HFF-Myc (cell line): ENCODE measurements around the gene FOXD1.
"Not testable (repeated sequence)": the region's sequence is repeated elsewhere in the genome, so short reads cannot be mapped to it uniquely, and the experiment has no call there.

Source experiments
- DNase-seq: peaks from one replicate; pipeline ENCODE4 v3.0.0-alpha.2; 2011; ENCODE audit warnings: low read depth; ENCODE audit errors: extremely low read depth
- H3K4me3 ChIP-seq: replicated peaks from 2 replicates; pipeline ENCODE4 v1.5.1; 2011; ENCODE audit warnings: low read depth, mild to moderate bottlenecking, control low read depth, low read length
- CTCF ChIP-seq: IDR thresholded peaks from 2 replicates; pipeline ENCODE4 v1.5.1; 2012; ENCODE audit warnings: mild to moderate bottlenecking, low read depth, low read length, control low read depth; ENCODE audit errors: missing control alignments

FOXD1 gene

GRCh38 chr5:73491155-73491554 is 42.6 kb upstream of the FOXD1 start:
- TF ChIP-seq CTCF, result no peak
- H3K4me3 ChIP-seq, result no peak overlapping the region
- no peak for DNase-seq

GRCh38 chr5:73490088-73490487 is 41.5 kb upstream of the FOXD1 start:
- TF ChIP-seq CTCF, result no peak

GRCh38 chr5:73488806-73489205 is 40.2 kb upstream of the FOXD1 start:
- TF ChIP-seq CTCF, result no peak
- no peak for DNase-seq
- H3K4me3 ChIP-seq, result no peak overlapping the region

More at GRCh38 chr5:73490088-73490487, 41.5 kb upstream of the FOXD1 start:
- no peak overlapping the region for H3K4me3 ChIP-seq
- no peak for DNase-seq

GRCh38 chr5:73487815-73488214 is 39.2 kb upstream of the FOXD1 start:
- TF ChIP-seq CTCF, result no peak
- DNase-seq, result no peak
- no peak overlapping the region for H3K4me3 ChIP-seq

GRCh38 chr5:73487257-73487656 is 38.7 kb upstream of the FOXD1 start:
- H3K4me3 ChIP-seq, DNase-seq: not testable (repeated sequence)

GRCh38 chr5:73486119-73486899 is 37.7 kb upstream of the FOXD1 start:
- DNase-seq, result no peak
- TF ChIP-seq CTCF, result no peak
- no peak overlapping the region for H3K4me3 ChIP-seq

- DNase-seq, result no peak
- TF ChIP-seq CTCF, result no peak
- H3K4me3 ChIP-seq, result no peak overlapping the region
Measured at GRCh38 chr5:73485715-73486114, 37.1 kb upstream of the FOXD1 start.
